Measurements from ENCODE around the gene CDV3.

Gene CDV3

GRCh38 chr3:133570139-133570936 lies 3.1 kb upstream of the CDV3 start:
- no peak for DNase-seq

DNA sequence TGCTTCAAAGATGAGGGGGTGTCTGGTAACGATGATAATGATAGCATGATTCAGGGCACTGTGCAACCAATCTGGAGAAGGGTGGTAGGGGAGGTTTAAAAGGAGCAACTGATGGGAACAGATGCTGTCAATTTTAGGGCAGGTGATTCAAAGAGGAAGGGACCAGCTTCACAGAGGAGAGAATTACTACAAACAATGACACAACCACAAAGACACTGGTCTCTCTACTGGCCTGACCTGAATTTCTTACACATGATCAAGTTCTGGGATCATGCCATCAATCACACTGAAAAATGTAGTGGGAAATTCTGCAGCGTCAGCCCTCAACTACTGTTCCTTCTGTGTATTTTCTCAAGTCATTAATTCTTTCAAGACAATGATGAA lies 2.6 kb upstream of the CDV3 start:
- DNase-seq, result no peak

GRCh38 chr3:133572158-133573053 lies 1.1 kb upstream of the CDV3 start:
- DNase-seq, result no peak

DNA sequence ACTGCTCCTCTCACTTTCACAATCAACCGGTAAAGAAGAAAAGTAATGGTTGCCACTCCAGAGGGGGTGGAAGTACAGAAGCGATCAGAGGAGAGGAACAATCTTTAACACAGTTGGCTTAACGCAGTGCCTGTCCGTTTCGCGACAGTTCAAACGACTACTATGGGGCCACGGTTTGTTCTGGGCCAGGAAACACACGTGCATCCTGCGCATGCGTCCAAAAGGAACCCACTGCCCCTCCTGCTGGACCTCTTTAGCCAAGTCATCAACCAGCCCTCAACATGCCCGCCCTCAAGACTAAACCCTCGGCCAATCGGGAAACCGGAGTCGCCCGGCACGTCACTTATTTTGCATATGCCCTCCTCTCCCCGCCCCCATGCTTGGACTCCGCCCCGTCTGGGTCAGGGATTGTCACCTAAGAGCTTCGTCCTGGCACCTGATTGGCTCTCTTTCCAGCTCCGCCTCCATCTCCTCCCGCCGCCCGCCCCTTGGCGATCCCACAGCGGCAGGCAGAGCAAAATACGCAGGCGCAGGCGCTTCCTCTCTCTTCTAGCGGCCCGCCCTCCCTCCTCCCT lies 345 bp upstream of the CDV3 start:
- DNase-seq, result peak; percentile 99

DNA sequence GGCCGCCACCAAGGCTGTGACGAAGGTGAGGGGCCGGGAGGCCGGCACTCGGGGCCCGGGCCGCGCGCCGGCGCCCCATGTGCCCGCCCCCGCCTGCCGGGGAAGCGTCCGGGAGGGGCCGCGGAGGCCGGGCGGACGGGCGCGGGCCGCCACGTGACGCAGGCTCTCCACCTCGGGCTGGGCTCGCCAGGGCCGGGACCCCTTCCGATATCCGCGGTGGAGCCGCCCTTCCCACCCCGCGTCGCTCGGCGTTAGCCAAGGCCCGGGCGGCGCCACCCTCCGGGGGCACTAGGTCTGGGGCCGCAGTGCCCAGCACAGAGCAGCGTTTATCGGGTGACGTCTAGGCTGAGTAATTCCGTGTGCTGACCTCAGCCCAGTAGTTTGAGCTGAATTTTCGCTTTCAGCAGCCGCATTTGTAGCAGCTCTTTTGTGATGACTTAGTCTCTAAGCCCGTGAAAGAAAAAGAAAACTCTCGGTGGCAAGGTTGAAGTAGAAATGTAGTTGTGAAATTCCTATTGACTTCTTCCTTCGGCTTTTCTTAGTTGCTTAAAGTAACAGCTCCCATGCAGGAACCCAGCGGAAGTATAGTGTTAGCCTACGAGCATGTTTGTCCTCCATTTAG lies 885 bp downstream of the CDV3 start:
- DNase-seq, result peak; percentile 67

GRCh38 chr3:133575086-133575485 lies 1.6 kb downstream of the CDV3 start:
- DNase-seq, result no peak

DNA sequence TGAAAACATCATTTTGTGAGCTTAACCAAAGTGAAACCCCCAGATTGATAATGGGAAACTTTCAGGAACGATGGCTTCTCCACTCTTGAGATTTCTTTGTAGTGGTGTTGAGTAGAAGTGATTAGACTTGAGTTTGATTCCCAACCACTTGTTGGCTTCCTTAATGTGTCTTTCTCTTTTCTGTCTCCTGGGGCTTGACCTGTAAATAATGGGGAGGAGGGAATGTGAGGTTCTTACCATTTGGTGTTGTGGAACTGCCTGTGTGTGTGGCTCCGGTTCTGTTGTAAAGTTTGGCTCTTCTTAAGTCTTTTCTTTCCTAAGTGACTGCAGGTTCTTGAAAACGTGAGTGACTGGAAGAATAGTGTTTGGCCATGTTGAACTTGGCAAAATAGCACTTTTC lies 2.7 kb downstream of the CDV3 start:
- DNase-seq, result no peak

DNA sequence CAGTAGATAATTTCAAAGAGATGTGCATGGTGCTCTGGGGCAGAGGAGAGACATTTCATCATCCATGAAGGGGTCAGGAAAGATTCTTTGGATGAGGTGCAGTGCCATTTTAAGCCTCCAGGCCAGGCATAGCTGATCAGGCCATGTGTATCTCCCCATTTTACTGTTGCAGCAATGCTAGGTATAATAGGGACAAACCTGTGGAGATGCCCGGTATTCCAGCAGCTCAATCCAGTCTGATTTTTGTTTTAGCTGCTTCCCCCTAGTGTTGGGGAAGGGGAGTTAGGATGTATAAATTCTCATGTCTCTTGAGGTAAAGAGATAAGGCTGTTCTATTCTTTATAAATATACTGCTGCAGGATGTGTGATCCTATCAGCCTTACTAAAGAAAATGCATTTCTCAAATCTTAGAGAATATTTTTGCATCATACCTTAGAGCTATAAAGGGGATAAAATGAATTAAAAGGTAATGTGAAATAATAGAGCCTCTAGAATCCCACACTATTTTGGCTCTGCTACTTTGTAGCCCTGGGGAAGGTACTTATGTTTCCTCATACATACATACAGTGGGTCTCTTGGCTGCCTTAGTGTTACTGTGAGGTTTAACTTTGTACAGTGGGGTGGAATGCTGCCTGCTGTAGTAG lies 5.2 kb downstream of the CDV3 start:
- DNase-seq, result no peak

DNA sequence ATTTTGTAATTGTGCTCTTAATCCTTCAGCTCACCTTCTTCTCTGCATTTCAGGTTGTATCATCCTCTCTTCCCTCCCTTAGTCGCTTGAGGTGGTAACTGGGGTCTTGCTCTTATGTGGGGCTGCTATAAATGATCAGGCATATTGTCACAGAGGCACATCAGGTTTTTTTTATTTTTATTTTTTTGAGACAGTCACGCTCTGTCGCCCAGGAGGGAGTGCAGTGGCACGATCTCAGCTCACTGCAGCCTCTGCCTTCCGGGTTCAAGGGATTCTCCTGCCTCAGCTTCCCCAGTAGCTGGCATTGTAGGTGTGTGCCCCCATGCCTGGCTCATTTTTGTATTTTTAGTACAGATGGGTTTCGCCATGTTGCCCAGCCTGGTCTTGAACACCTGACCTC lies 9.9 kb downstream of the CDV3 start:
- DNase-seq, result no peak

GRCh38 chr3:133588035-133588434 lies 14.5 kb downstream of the CDV3 start:
- DNase-seq, result no peak

GRCh38 chr3:133588784-133589465 lies 15.4 kb downstream of the CDV3 start:
- no peak for DNase-seq

- no peak for DNase-seq
These were observed 16.0 kb downstream of the CDV3 start for GRCh38 chr3:133589503-133589902.

- DNase-seq, result no peak
These were observed 17.8 kb downstream of the CDV3 start for GRCh38 chr3:133591271-133591742.

GRCh38 chr3:133592843-133593242 lies 19.4 kb downstream of the CDV3 start:
- no peak for DNase-seq

GRCh38 chr3:133593243-133593642 lies 19.8 kb downstream of the CDV3 start:
- DNase-seq, result no peak

DNA sequence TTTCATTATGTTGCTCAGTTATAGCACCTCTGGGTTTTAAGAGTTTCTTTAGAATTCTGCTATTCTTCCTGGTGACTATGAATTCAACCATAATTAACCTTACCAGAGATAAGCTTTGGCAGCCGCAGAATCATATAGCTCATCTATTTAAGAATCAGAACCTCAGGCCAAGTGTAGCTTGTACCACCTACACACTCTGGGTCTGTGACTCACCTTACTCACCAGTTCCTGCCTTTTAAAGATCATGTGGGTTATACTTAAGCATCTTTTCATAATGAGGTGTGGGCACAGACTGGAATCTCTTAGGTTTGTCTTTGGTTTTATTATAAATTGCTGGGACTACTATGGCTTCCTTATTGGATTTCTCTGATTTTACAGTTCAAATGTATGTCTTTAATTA lies 21.9 kb downstream of the CDV3 start:
- DNase-seq, result no peak

DNA sequence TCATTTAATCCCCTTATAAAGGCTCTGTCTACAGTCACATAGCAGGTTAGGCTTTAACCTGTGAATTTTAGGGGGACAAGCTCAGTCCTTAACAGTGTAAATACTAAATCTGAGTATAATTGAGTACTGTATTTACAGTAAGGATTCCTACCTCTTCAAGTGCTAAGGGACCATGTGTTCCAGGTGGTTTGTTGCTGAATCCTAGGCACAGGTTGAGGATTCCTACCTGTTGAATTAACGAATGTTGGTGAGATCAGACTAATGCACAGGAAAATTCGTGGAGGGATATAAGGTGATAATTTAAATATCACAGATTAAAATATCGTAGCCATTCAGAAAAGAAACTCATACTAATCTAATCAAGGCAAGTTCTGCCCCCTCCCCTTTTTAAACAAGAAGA lies 24.9 kb downstream of the CDV3 start:
- no peak for DNase-seq

- no peak for DNase-seq
These were observed 25.8 kb downstream of the CDV3 start for GRCh38 chr3:133599280-133599679.

GRCh38 chr3:133600572-133601081 lies 27.1 kb downstream of the CDV3 start:
- DNase-seq, result no peak

DNA sequence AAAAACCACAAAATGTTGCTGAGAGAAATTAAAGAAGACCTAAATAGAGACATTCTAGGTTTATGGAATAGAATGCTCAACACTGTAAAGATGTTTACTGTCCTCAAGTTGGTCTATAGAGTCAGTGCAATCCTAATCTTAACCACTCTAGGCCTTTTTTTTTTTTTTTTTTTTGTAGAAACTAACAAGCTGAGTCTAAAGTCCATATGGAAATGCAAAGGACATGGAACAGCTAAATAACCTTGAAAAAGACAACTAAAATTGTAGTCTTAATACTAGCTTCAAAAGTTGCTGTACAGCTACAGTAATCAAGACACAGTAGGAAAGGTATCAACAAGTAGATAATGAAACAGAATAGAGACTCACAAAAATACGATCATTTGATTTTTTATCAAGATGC lies 32.9 kb downstream of the CDV3 start:
- no peak for DNase-seq

- DNase-seq, result no peak
These were observed 33.4 kb downstream of the CDV3 start for GRCh38 chr3:133606902-133607301.

DNA sequence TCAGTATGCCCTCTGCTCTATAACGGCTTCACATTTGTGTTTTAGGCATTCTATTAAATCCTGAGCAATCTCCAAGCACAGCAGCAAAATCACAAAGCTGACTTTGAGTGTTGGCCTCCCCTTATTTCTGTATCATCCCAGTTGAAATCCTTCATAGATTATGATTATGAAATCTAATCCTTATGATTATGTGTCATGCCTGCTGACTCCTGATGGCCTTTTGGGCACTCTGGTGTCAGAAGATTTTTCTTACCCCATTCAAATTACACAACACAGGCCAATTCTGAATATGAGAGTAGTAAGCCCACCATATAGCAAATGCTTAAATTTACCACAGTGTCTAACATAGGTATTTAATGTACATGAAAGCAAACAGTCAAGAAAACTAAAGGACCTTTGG lies 34.3 kb downstream of the CDV3 start:
- DNase-seq, result no peak

All from stimulated activated CD4-positive, alpha-beta T cell treated with anti-CD3 and anti-CD28 coated beads, Interleukin-4, amount 100 ng/mL, for 1 hour (primary cell).